MCF 10A (cell line): ENCODE measurements around the gene CNGA4. TPM values are rescaled to one million over a fixed set of nuclear protein-coding genes. Genes with fewer than 3 reads are reported as not detected.

Experiments used
- BruUV-seq: library from RNA; stranded (reverse); fragments of 400-500 nt; replicated peaks from 2 replicates; lab custom pipeline; 2021; lab: Mats Ljungman, UMichigan
- CTCF ChIA-PET: fragments of 300-600 bp; sonication (Branson Sonifier 250); formaldehyde crosslinking; extraction: SDS; loops from one replicate; lab custom pipeline; 2021; ENCODE audit warnings: antibody characterized with exemption, inconsistent platforms; lab: Yijun Ruan, JAX
- POLR2A ChIA-PET: fragments of 300-600, 350-650 bp; sonication (Branson Sonifier 250); formaldehyde crosslinking; extraction: SDS; loops from one replicate; lab custom pipeline; 2020; ENCODE audit warnings: antibody characterized with exemption, inconsistent platforms; lab: Yijun Ruan, JAX
- DNase-seq: peaks from one replicate; pipeline ENCODE4 v3.0.0-alpha.2; 2018; ENCODE audit not compliant: unreplicated experiment
- H3K27ac Mint-ChIP-seq: one replicate; pipeline ENCODE4 v1.8.0; 2022; ENCODE audit warnings: mild to moderate bottlenecking, low read depth, mixed read lengths; ENCODE audit not compliant: unreplicated experiment
- H3K27me3 Mint-ChIP-seq: one replicate; pipeline ENCODE4 v1.8.0; 2022; ENCODE audit warnings: mixed read lengths; ENCODE audit not compliant: insufficient read depth, unreplicated experiment
- H3K36me3 Mint-ChIP-seq: one replicate; pipeline ENCODE4 v1.8.0; 2022; ENCODE audit warnings: mild to moderate bottlenecking, moderate library complexity, mixed read lengths; ENCODE audit not compliant: insufficient read depth, unreplicated experiment
- H3K4me1 Mint-ChIP-seq: one replicate; pipeline ENCODE4 v1.8.0; 2022; ENCODE audit warnings: mixed read lengths; ENCODE audit not compliant: insufficient read depth, unreplicated experiment
- H3K4me3 Mint-ChIP-seq: one replicate; pipeline ENCODE4 v1.8.0; 2022; ENCODE audit warnings: mild to moderate bottlenecking, moderate library complexity, mixed read lengths; ENCODE audit not compliant: unreplicated experiment
- H3K9me3 Mint-ChIP-seq: one replicate; pipeline ENCODE4 v1.8.0; 2022; ENCODE audit warnings: mixed read lengths; ENCODE audit not compliant: unreplicated experiment
- CTCF ChIP-seq: fragments of 200-600 bp; IDR thresholded peaks from one replicate; pipeline ENCODE4 v1.8.0; 2022; ENCODE audit warnings: antibody characterized with exemption, mild to moderate bottlenecking; ENCODE audit not compliant: unreplicated experiment
- intact Hi-C: fragments of 100-400 bp; cut with micrococcal nuclease; formaldehyde crosslinking; loops from 2 replicates; pipeline ENCODE4 v1.14.1; 2022
- total RNA-seq: library from RNA; stranded (reverse); gene quantifications from 2 replicates; pipeline ENCODE4 v1.2.3, GENCODE V29; 2022

CNGA4 gene
- total RNA-seq, 1 experiment from 2014 or later, result not detected

GRCh38 chr11:6284250-6284649, 45.4 kb downstream of the CNGA4 start:
- BruUV-seq, result no TSS peak
- Mint-ChIP-seq H3K9me3 (no peaks in the 10 kb centered on the region), H3K27me3 (peaks cover 3% of the 10 kb centered on the region), H3K27ac (no peak overlapping the region), H3K36me3 (no peaks in the 10 kb centered on the region), H3K4me1 (peaks cover 10% of the 10 kb centered on the region), H3K4me3 (no peak overlapping the region)
- intact Hi-C loops, result no loop called here
- DNase-seq, result no peak
- POLR2A ChIA-PET, result no interaction called here
- no peak for TF ChIP-seq CTCF
- CTCF ChIA-PET, result no interaction called here

GRCh38 chr11:6285019-6285418, 46.1 kb downstream of the CNGA4 start:
- no peak for DNase-seq
- CTCF ChIA-PET, result interaction anchor here (1.3 to 3.4 kb wide), 2 partner anchors 68 to 78 kb away, joined by 5 to 10 read pairs; no protein-coding TSS in a partner anchor
- intact Hi-C loops, result no loop called here

More at GRCh38 chr11:6285019-6285418, 46.1 kb downstream of the CNGA4 start:
- no peaks in the 10 kb centered on the region for H3K9me3 Mint-ChIP-seq
- BruUV-seq, result no TSS peak
- TF ChIP-seq CTCF, result no peak
- H3K36me3 Mint-ChIP-seq, result no peaks in the 10 kb centered on the region
- H3K4me3 Mint-ChIP-seq, result no peak overlapping the region
- peaks cover 10% of the 10 kb centered on the region for H3K4me1 Mint-ChIP-seq
- POLR2A ChIA-PET, result no interaction called here
- H3K27me3 Mint-ChIP-seq, result peaks cover 11% of the 10 kb centered on the region
- H3K27ac Mint-ChIP-seq, result no peak overlapping the region

Other genes with a start within 250 kb of the CNGA4 start
- gene OR56A4, start 232.1 kb upstream of the CNGA4 start, total RNA-seq, result not detected in 2 replicates
- not detected in 2 replicates for gene OR56A1, start 208.3 kb upstream of the CNGA4 start, total RNA-seq
- gene OR56B4, start 131.4 kb upstream of the CNGA4 start, total RNA-seq, result not detected in 2 replicates
- not detected in 2 replicates for gene OR52B2, start 68.8 kb upstream of the CNGA4 start, total RNA-seq
- not detected in 2 replicates for gene OR52W1, start 39.9 kb upstream of the CNGA4 start, total RNA-seq
- not detected in 2 replicates for gene C11orf42, start 33.5 kb upstream of the CNGA4 start, total RNA-seq
- 44.6 and 51.1 TPM in 2 replicates for gene FHIP1B, start 4.5 kb upstream of the CNGA4 start, total RNA-seq
- gene CCKBR, start 20.7 kb downstream of the CNGA4 start, total RNA-seq, result not detected in 2 replicates
- gene CAVIN3, start 81.4 kb downstream of the CNGA4 start, total RNA-seq, result 69.9 and 89.5 TPM in 2 replicates
- 15.0 and 32.2 TPM in 2 replicates for gene SMPD1, start 151.4 kb downstream of the CNGA4 start, total RNA-seq
- 0.89 and 1.3 TPM in 2 replicates for gene APBB1, start 180.0 kb downstream of the CNGA4 start, total RNA-seq
- gene HPX, start 201.9 kb downstream of the CNGA4 start, total RNA-seq, result 0.71 and 0.75 TPM in 2 replicates
- gene TRIM3, start 234.9 kb downstream of the CNGA4 start, total RNA-seq, result 7.3 and 7.4 TPM in 2 replicates
- 76.3 and 96.0 TPM in 2 replicates for gene ARFIP2, start 242.2 kb downstream of the CNGA4 start, total RNA-seq
- 36.2 and 42.1 TPM in 2 replicates for gene TIMM10B, start 242.4 kb downstream of the CNGA4 start, total RNA-seq